SK-MEL-5 (cell line): ENCODE data around the gene TACO1. TPM values are rescaled to one million over a fixed set of nuclear protein-coding genes. Genes with fewer than 3 reads are reported as not detected.

Source experiments
- DNase-seq: peaks from one replicate; pipeline ENCODE4 v3.0.0-alpha.2; 2016; ENCODE audit warnings: low read depth, low spot score
- in situ Hi-C: cut with HindIII; loops from 2 replicates; pipeline ENCODE4 v1.10.0; 2016; ENCODE audit warnings: low sequenced_read_pairs, high pct_unique_total_duplicates, low pct_unique_long_range_greater_than_20kb
- total RNA-seq: library from RNA; depleted of rRNA; stranded (reverse); fragments of >200 nt; shearing (Covaris generic); gene quantifications from 2 replicates; pipeline ENCODE4 v1.2.3, GENCODE V29; 2014

The TACO1 gene
- total RNA-seq, 1 experiment from 2014 or later = 25.9 TPM

GRCh38 chr17:63629627-63630026, 28.9 kb downstream of the TACO1 start:
- in situ Hi-C loops = no loop called here

GRCh38 chr17:63631062-63631461, 30.4 kb downstream of the TACO1 start:
- in situ Hi-C loops = no loop called here
- DNase-seq = no peak

More at GRCh38 chr17:63629627-63630026, 28.9 kb downstream of the TACO1 start:
- DNase-seq = no peak

GRCh38 chr17:63631626-63632025, 30.9 kb downstream of the TACO1 start:
- in situ Hi-C loops = no loop called here
- DNase-seq = no peak

- DNase-seq = no peak
- in situ Hi-C loops = no loop called here
These were observed 33.0 kb downstream of the TACO1 start for GRCh38 chr17:63633742-63634141.

- no peak for DNase-seq
These were observed 33.5 kb downstream of the TACO1 start for GRCh38 chr17:63634163-63634562.

GRCh38 chr17:63634816-63635215, 34.1 kb downstream of the TACO1 start:
- DNase-seq = no peak
- in situ Hi-C loops = no loop called here

More at GRCh38 chr17:63634163-63634562, 33.5 kb downstream of the TACO1 start:
- in situ Hi-C loops = no loop called here

- in situ Hi-C loops = no loop called here
These were observed 34.6 kb downstream of the TACO1 start for GRCh38 chr17:63635290-63635689.

GRCh38 chr17:63635787-63636186, 35.1 kb downstream of the TACO1 start:
- in situ Hi-C loops = no loop called here
- DNase-seq = no peak

More at GRCh38 chr17:63635290-63635689, 34.6 kb downstream of the TACO1 start:
- DNase-seq = no peak

- DNase-seq = no peak
- in situ Hi-C loops = no loop called here
These were observed 38.4 kb downstream of the TACO1 start for GRCh38 chr17:63639125-63639524.

GRCh38 chr17:63640038-63640437, 39.3 kb downstream of the TACO1 start:
- in situ Hi-C loops = no loop called here
- DNase-seq = no peak

- DNase-seq = no peak
- in situ Hi-C loops = no loop called here
These were observed 41.2 kb downstream of the TACO1 start for GRCh38 chr17:63641692-63642448.

- in situ Hi-C loops = no loop called here
- no peak for DNase-seq
These were observed 44.2 kb downstream of the TACO1 start for GRCh38 chr17:63644846-63645245.

GRCh38 chr17:63645775-63646487, 45.2 kb downstream of the TACO1 start:
- in situ Hi-C loops = no loop called here
- DNase-seq = no peak

- in situ Hi-C loops = no loop called here
- no peak for DNase-seq
These were observed 45.8 kb downstream of the TACO1 start for GRCh38 chr17:63646488-63646806.

GRCh38 chr17:63647065-63647725, 46.5 kb downstream of the TACO1 start:
- DNase-seq = no peak

GRCh38 chr17:63647936-63648335, 47.2 kb downstream of the TACO1 start:
- DNase-seq = no peak
- in situ Hi-C loops = no loop called here

More at GRCh38 chr17:63647065-63647725, 46.5 kb downstream of the TACO1 start:
- in situ Hi-C loops = no loop called here

GRCh38 chr17:63649813-63650212, 49.1 kb downstream of the TACO1 start:
- in situ Hi-C loops = no loop called here

GRCh38 chr17:63652106-63652505, 51.4 kb downstream of the TACO1 start:
- DNase-seq = no peak
- in situ Hi-C loops = no loop called here

More at GRCh38 chr17:63649813-63650212, 49.1 kb downstream of the TACO1 start:
- no peak for DNase-seq
